Left ventricle myocardium inferior (tissue), 1 donor: ENCODE data around the gene NUP133. TPM values are rescaled to one million over a fixed set of nuclear protein-coding genes. Genes with fewer than 3 reads are reported as not detected.

Experiments
- DNase-seq: peaks from one replicate; pipeline ENCODE4 v3.0.0-alpha.2; 2020
- H3K27ac ChIP-seq: fragments of 200-600 bp; replicated peaks from 2 replicates; pipeline ENCODE4 v1.8.0; 2021
- H3K27me3 ChIP-seq: fragments of 200-600 bp; 2 replicates; pipeline ENCODE4 v1.8.0; 2021; ENCODE audit warnings: low read depth
- H3K36me3 ChIP-seq: fragments of 200-600 bp; 2 replicates; pipeline ENCODE4 v1.8.0; 2021
- H3K4me1 ChIP-seq: fragments of 200-600 bp; 2 replicates; pipeline ENCODE4 v1.8.0; 2021
- H3K4me3 ChIP-seq: fragments of 200-600 bp; 2 replicates; pipeline ENCODE4 v1.8.0; 2021; ENCODE audit warnings: mild to moderate bottlenecking, moderate library complexity
- H3K9me3 ChIP-seq: fragments of 200-600 bp; replicated peaks from 2 replicates; pipeline ENCODE4 v1.8.0; 2021
- intact Hi-C: fragments of 100-400 bp; cut with micrococcal nuclease; formaldehyde crosslinking; loops from one replicate; pipeline ENCODE4 v1.11.0; 2022
- total RNA-seq: library from RNA; stranded (reverse); fragmentation: NEBNext Ultra II Directional; extraction: Animal tissue kit (Norgen Biotek cat#: 25700); gene quantifications from one replicate; pipeline ENCODE4 v1.2.1, GENCODE V29; 2021
- TF ChIP-seq, protein P1 (sequence below): fragments of 200-600 bp; IDR thresholded peaks from 2 replicates; pipeline ENCODE4 v1.8.0; 2021; ENCODE audit warnings: antibody characterized with exemption, mild to moderate bottlenecking, borderline replicate concordance
- donor health status: DM: no; HTN: yes; CAD: no; lungs with severe emphysema.

Gene NUP133
- total RNA-seq, 1 donor from 2014 or later = 31.3 TPM

DNA sequence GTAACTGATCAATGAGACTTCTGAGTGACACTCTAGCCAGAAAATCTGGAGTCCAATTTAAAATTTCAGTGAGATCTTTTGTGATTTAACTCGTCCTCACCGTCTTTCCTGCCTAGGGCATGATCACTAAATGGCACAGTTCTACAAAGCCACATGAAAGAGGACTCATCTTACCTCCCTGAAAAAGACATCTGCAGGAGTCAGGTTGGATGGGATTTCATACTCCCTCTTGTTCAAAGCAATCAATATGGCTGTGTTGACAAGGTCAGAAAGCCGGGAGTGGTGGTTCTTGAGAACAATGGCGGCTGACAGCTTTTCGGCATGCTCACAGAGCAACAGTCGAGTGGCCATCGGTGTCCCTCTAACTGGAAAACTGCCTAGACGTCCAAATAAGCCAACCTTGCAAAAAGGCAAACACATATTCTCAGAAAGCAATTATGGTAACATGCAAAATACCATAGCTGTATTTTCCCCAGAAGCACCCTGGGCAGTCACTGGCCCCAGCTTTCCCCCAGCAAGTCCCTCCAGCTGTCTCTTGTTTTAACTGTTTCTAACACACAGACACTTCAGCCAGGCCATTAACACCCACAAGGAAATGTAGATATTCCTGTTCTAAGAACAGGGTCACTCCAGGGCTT is 37.6 kb downstream of the NUP133 start:
- peaks cover 92% of the 10 kb centered on the region for H3K36me3 ChIP-seq
- TF ChIP-seq, protein P1, sequence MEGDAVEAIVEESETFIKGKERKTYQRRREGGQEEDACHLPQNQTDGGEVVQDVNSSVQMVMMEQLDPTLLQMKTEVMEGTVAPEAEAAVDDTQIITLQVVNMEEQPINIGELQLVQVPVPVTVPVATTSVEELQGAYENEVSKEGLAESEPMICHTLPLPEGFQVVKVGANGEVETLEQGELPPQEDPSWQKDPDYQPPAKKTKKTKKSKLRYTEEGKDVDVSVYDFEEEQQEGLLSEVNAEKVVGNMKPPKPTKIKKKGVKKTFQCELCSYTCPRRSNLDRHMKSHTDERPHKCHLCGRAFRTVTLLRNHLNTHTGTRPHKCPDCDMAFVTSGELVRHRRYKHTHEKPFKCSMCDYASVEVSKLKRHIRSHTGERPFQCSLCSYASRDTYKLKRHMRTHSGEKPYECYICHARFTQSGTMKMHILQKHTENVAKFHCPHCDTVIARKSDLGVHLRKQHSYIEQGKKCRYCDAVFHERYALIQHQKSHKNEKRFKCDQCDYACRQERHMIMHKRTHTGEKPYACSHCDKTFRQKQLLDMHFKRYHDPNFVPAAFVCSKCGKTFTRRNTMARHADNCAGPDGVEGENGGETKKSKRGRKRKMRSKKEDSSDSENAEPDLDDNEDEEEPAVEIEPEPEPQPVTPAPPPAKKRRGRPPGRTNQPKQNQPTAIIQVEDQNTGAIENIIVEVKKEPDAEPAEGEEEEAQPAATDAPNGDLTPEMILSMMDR = no peak
- no peak overlapping the region for H3K4me3 ChIP-seq
- no peak for DNase-seq
- intact Hi-C loops = no loop called here
- no peaks in the 10 kb centered on the region for H3K9me3 ChIP-seq
- H3K4me1 ChIP-seq = peaks cover 4% of the 10 kb centered on the region
- H3K27ac ChIP-seq = no peak overlapping the region
- H3K27me3 ChIP-seq = no peaks in the 10 kb centered on the region

DNA sequence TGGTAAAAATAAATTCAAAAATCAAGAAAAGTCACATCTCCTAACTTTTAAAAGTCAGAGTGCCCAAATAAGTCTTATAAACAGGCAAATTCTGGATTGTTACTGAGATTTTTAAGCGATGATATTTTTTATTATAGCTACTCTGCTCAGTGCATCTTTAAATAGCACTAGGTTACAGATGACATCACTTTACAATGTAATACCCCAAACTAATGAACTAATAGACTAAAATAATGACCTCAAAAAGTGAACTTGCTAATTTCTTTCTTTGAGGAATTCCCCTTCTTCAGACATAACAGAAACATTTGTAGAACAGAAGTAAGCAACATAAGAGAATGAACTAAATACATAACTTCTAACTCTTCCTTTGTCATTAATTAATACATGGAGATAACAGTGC is 41.3 kb downstream of the NUP133 start:
- no peaks in the 10 kb centered on the region for H3K9me3 ChIP-seq
- peaks cover 93% of the 10 kb centered on the region for H3K36me3 ChIP-seq

DNA sequence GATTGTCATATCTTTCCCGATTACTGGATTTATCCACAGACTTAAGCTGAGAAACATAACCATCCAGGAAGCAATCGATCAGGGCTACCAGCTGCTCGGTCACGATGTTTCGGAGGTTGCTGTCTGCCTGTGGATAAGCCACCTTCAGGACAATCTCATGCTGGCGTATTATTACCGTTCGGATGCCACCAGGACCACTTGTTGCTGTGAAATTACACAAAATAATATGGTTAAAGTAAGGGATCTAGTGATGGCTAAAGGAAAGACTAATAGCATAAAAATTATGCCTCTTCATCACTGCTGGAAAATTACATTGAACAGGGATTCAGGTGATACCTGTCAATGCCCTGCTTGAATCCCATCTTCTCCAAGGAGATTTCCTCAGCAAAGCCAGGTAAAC is 43.5 kb downstream of the NUP133 start:
- H3K27ac ChIP-seq = no peak overlapping the region
- peaks cover 19% of the 10 kb centered on the region for H3K4me1 ChIP-seq
- peaks cover 95% of the 10 kb centered on the region for H3K36me3 ChIP-seq
- DNase-seq = no peak
- H3K27me3 ChIP-seq = no peaks in the 10 kb centered on the region
- no peaks in the 10 kb centered on the region for H3K9me3 ChIP-seq
- H3K4me3 ChIP-seq = no peak overlapping the region
- intact Hi-C loops = no loop called here
- TF ChIP-seq, protein P1 = no peak

More for the DNA sequence above, 41.3 kb downstream of the NUP133 start:
- TF ChIP-seq, protein P1 = no peak
- no peak overlapping the region for H3K27ac ChIP-seq
- intact Hi-C loops = no loop called here
- H3K4me3 ChIP-seq = no peak overlapping the region
- no peaks in the 10 kb centered on the region for H3K27me3 ChIP-seq
- DNase-seq = no peak
- peaks cover 5% of the 10 kb centered on the region for H3K4me1 ChIP-seq

DNA sequence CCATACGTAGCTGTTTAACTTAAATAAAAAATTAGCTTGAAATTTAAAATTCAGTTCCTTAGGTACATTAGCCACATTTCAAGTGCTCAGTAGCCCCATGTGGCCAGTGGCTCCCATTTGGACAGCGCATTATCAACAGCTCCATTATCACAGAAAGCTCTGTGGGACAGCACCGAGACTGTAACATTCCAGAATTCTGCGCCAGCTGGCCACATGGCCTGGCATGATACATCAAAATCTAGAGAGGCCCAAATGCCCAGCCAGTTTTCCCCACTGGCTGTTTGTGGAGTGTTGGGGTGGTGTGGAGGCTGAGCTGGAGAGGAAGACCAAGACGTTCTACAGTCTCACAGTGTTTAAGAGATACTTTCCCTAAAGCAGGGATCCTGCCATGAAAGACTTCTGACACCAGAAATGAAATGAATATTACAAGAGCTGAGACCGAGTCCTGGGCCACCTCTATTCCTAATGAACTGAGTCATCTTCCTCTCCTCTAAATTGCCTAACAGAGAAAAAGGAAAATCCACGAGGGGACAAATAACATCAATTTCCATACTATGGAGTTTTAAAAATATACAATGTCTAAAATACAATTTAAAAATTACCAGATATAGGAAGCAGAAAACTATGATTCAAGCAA is 47.0 kb downstream of the NUP133 start:
- Histone ChIP-seq H3K4me1 (peaks cover 15% of the 10 kb centered on the region), H3K36me3 (peaks cover 100% of the 10 kb centered on the region), H3K9me3 (no peaks in the 10 kb centered on the region), H3K4me3 (no peak overlapping the region), H3K27me3 (no peaks in the 10 kb centered on the region), H3K27ac (peak overlapping the region; percentile 61)
- TF ChIP-seq, protein P1 = no peak
- intact Hi-C loops = no loop called here
- peak; percentile 58 for DNase-seq

DNA sequence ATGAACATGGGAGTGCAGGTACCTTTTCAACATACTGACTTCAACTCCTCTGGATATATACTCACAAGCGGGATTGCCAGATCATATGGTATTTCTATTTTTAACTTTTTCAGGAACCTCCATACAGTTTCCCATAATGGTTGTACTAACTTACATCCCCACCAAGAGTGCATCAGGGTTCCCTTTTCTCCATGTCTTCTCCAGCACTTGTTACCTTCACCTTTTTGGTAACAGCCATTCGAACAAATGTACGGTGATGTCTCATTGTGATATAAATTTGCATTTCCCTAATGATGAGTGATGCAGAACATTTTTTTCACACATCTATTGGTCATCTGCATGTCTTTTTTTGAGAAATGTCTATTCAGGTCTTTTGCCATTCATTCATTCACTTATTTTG is 48.3 kb downstream of the NUP133 start:
- Histone ChIP-seq H3K4me1 (peaks cover 15% of the 10 kb centered on the region), H3K36me3 (peaks cover 99% of the 10 kb centered on the region), H3K9me3 (no peaks in the 10 kb centered on the region), H3K4me3 (no peak overlapping the region), H3K27ac (no peak overlapping the region), H3K27me3 (no peaks in the 10 kb centered on the region)
- intact Hi-C loops = no loop called here
- DNase-seq = no peak
- TF ChIP-seq, protein P1 = no peak
